NCI-H1930 (cell line): ENCODE results near the gene SORBS1.
"Not testable (repeated sequence)": the region's sequence is repeated elsewhere in the genome, so short reads cannot be mapped to it uniquely, and the experiment has no call there.

Experiments
- DNase-seq, 2 experiments: peaks; one replicate each; lab custom pipeline; 2025; lab: John Stamatoyannopoulos, UW

SORBS1 gene

GRCh38 chr10:95388539-95388938 is 172.6 kb downstream of the SORBS1 start:
- DNase-seq: no peak

- DNase-seq: no peak
Measured at GRCh38 chr10:95388109-95388471, 173.1 kb downstream of the SORBS1 start.

DNA sequence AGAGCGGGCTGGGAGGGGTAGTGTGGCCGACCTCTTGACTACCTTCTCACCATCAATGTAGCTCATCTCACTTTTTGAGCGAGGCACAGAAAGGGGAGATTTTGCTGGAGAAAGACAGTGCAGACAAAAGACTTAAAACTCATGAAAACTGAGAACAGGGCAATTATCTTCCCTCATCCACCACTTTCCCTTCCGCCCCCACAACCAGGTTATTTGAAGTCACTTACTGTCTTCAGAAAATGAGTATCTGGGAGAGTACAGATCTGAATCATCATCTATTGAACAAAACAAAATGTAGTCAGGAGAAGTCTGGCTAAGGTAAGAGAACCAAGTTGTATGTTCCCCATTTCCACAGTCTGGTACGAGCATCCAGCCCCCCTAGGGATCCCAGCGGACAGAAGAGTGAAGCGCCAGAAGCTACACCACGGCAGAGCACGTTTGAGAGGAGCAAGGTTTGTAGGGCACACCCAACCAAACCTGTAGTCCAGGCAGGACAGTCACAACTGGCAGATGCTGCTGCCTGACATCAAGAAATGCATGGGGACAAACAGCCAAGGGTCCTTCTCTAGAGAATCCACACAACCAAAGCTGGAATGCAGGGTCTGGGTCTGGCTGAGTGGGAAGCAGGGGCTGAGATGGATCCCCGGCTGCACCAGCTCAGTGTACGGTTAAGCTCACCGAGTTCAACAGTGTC is 177.0 kb downstream of the SORBS1 start:
- DNase-seq: no peak

GRCh38 chr10:95382596-95382995 is 178.6 kb downstream of the SORBS1 start:
- DNase-seq: no peak

DNA sequence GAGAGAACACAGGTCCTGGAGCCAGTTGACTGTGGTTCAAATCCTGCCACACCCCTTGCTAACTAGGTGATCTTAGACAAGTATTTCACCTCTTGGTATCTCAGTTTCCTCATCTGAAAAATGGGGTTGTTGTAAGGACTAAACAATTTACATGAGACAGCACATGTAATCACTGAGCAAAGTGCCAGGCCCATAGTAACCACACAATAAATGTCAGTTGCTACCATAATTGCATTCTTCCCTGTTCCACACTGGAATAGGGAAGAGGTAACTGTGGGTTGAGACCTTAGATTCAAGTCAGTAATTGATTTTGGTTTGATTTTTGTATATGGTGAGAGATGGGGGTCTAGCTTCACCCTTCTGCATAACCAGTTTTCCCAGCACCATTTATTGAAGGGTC is 179.0 kb downstream of the SORBS1 start:
- DNase-seq: no peak

GRCh38 chr10:95377950-95378349 is 183.2 kb downstream of the SORBS1 start:
- no peak for DNase-seq

GRCh38 chr10:95375418-95375817 is 185.8 kb downstream of the SORBS1 start:
- no peak for DNase-seq

DNA sequence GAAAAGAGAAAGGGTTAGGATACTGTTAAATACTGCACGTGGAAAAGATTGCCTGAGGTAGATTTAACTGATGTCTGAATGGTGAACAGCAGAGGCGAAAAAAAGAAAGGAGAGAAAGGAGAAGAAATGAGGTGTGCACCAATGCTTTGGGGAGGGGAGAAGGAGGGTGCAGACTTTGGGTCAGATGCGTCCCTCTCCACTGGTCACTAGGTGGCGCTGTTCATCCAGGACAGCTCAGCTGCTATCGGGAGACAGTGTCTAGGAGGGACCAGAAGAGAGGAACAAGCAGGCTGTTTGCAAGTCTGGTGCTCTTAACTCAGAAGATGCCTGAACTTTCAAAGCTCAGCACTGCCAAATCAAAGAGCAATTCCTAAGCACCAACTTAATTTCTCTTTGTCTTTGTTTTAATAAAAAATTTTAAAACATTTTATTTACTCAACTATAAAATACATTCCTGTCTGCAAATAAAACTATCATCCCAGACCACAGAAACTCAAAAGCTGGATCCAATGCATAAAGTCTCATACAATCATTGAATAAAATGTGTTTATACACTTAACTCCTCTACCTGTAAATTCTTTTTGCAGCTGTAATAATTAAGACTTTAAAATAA is 186.5 kb downstream of the SORBS1 start:
- DNase-seq: peak; percentile 22 to 73

DNA sequence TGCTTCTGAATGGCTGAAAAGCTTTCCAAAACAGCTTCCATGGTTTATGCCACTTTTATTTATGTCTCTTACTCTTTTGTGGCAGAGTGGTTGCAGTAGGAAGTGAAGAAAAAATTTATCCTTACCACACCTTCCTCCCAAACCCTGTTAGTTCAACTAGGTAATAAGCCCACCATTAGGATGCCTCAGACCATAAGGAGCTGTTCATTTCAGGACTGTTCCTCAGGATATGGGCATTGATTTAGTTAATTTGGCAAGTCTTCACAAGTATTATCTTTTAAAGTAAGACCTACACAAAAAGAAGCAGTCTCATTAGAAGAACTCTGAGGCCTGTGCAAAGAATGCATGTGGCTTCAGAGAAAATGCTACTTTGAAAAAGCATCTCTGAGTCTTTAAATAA is 187.5 kb downstream of the SORBS1 start:
- DNase-seq: no peak

- no peak for DNase-seq
Measured at GRCh38 chr10:95364342-95364741, 196.8 kb downstream of the SORBS1 start.

DNA sequence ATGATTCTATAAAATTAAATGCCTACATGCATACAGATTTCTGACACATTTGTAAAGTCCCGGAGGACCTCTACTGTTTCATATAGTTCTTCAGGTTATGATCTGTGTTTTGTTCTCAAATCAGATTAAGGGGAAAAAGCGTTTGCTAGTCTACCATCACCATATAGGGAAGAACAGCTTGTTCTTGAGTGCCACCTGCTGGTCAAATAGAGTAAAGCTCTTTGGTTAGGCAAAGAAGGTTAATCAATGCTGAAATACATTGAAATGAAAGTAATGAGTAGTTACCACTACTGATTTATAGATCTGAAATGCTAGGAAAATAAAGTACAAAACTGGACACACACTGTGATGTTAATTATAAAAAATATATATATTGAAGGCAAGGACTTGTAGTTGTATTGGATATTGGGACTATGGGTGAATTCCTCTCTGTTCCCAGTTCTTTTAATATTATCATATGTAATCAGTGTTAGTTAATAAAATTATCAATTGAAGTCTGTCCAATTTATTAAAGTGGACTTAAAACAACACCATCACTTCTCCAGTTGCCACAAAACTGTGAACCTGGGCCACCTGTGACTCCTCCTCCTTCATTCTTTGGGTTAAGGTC is 197.8 kb downstream of the SORBS1 start:
- peak; percentile 11 to 24 for DNase-seq

- DNase-seq: no peak
Measured at GRCh38 chr10:95360122-95360714, 201.0 kb downstream of the SORBS1 start.

- no peak for DNase-seq
Measured at GRCh38 chr10:95359466-95359865, 201.7 kb downstream of the SORBS1 start.

GRCh38 chr10:95356190-95356955 is 204.8 kb downstream of the SORBS1 start:
- DNase-seq: no peak

- no peak for DNase-seq
Measured at GRCh38 chr10:95355301-95355700, 205.9 kb downstream of the SORBS1 start.

DNA sequence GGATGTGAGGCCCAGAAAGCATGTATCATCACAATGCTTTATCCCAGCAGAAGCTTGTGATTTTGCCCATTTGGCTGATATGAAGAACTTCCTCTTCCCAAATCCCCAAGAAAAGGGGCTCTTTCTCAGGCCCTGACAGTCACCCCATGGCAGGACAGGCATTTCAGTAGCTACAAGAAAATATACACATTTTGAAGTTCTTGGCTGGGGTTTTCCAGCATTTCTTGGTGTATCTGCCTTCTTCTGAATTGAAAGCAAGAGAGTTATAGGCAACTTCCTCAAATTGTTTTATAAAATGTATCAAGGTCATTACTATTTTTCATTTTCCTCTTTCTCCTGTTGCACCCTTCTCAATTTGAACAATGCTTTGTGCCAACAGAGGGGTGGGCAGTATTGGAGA is 207.1 kb downstream of the SORBS1 start:
- DNase-seq: no peak

DNA sequence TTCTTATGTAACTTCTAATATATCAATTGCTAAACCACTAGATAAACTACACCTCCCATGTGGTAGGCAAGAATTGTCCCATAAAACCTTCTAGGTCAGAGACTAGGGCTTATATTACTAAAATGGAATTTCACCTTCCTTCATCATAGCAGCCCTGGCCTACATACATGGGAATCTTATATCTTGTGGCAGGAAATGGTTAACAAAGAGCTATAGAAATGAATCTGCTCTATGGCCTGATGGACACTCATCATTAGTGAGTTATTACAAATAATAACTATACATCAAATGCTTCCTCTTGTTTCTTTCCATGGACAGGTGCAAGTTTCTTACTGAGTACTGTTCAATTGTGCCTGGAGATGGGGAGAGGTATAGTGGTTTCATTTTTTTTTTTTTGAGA is 208.0 kb downstream of the SORBS1 start:
- DNase-seq: no peak

GRCh38 chr10:95352684-95353083 is 208.5 kb downstream of the SORBS1 start:
- no peak for DNase-seq

DNA sequence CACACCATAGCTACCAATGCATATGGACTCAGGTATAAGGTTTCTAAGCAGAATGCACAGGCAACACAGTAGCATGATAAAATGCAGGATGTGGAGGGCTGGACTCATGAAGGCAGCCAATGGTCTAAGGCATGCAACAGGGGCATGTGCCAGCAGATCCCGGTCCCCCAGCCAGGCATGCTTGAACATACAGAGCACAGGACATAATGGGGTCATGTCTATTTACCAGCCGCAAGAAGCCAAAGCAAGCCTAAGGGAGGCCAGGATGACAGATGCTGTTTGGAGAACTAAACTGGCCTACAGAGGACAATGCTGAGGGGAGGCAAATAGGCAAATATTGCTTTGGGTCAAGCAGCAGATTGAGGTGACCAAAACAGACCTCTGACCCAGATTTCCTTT is 210.3 kb downstream of the SORBS1 start:
- no peak for DNase-seq

DNA sequence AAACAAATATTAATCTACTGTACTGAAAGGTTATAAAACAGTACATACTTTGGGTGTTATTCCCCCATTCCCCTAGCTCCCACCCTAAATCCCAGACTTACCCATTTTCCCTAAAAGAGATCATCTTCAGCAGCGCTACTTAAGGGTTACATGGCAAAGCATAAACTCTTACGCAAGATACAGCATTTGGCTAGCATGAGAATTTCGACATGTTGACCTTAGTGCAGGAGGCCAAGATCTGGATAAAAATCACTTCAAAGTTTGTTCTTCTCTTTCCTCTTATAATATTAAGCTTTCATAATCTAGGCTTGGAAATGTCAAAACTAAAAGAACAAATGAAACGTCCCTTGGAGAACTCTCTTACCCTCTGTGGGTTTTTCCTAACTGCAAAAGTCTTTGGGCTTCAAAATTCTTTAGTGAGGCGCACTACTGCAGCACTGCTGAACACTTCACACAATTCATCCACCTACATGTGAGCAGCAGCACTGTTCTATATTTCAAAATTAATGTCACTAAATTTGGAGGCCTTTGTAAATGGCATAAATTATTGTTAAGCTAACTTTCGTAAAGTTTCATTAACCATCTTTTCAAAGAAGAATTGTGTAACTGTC is 210.8 kb downstream of the SORBS1 start:
- no peak for DNase-seq

GRCh38 chr10:95347402-95347766 is 213.8 kb downstream of the SORBS1 start:
- DNase-seq: not testable (repeated sequence)
